HG03342 (cell line): ENCODE measurements around the gene PARM1.
"Not testable (repeated sequence)": the region's sequence is repeated elsewhere in the genome, so short reads cannot be mapped to it uniquely, and the experiment has no call there.

Experiments
- ATAC-seq: cut with Tn5 transposase; IDR thresholded peaks from one replicate; pipeline ENCODE4 v1.9.1; 2021; ENCODE audit warnings: mild to moderate bottlenecking, moderate library complexity; ENCODE audit not compliant: unreplicated experiment

PARM1 gene

DNA sequence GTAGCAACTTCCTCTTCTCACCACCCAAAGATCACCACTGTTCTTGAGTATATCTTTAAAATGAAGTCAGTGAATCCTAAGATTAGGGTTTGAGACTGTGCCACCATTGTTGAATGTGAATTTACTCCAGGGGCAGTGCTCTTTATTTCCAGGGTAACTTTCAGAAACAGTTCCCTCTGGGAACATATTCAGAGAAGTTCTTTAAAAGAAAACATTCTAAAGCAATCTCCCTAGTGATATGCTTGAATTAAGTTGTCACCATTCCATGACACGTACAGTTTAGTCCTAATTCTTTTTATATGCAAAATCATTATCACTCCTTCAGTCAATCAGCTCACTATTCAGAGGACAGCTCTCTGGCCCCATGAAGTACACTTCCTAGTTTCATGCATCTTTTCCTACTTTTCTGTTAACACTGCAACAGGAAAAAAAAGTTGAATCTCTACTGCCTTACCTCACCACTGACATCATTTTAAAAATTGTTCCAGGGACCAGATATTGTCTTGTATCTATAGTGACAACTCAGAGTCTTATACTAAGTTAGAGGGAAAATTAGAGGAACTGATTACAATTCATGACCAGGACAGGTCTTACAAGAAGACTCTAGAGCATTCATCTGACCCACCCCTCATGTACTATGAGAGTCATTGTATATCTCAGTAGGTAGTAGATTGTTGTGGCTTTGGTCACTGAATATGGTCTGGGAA is 49.8 kb downstream of the PARM1 start:
- no peak for ATAC-seq

DNA sequence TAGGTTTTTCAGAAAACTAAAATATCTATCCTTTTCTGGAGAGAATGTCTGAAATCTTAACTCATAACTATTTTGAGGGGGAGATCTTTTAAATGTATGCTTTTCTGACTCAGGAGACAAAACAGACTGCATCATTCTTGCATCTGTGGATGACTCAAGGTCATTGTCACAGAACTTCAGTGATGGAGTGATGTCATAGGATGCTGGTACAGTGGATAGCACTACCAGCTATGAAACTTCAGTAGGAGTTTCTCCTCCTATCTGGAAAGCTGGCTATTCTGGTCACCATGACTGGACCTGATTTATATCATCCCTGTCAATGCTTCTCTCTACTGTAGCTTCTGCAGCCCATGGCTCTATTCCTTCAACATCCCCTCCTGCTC is 50.3 kb downstream of the PARM1 start:
- ATAC-seq: no peak

GRCh38 chr4:74990276-74990875 is 57.5 kb downstream of the PARM1 start:
- ATAC-seq: no peak

DNA sequence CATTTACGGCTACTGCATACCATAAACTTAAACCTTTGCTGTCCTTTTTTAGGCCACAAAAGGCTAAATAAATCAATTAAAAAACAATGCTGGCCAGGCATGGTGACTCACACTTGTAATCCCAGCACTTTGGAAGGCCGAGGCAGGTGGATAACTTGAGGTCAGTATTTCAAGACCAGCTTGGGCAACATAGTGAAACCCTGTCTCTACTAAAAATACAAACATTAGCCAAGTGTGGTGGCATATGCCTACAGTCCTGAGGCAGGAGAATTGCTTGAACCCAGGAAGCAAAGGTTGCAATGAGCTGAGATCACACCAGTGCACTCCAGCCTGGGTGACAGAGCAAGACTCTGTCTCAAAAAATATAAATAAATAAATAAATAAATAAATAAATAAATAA is 61.5 kb downstream of the PARM1 start:
- not testable (repeated sequence) for ATAC-seq

DNA sequence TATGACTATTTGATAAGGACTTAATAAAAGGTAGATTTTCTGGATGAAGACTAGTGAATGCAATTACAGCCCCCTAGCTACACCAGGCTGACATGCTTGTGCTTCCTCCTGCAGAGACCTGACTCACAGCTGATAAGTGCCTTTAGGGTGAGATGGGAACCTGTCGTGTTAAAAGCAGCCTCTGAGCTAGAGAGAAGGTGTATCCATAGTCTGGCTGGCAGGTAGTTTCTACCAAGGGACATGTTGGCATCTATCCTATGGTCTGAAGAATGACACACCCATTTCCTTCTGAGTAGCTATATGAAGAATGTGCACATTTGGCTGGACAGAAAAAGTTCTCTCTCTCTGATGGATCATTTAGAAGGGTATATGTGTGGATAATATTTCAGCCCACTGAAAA is 64.1 kb downstream of the PARM1 start:
- no peak for ATAC-seq

- ATAC-seq: no peak
Observed at GRCh38 chr4:74997948-74998729, 65.2 kb downstream of the PARM1 start.

DNA sequence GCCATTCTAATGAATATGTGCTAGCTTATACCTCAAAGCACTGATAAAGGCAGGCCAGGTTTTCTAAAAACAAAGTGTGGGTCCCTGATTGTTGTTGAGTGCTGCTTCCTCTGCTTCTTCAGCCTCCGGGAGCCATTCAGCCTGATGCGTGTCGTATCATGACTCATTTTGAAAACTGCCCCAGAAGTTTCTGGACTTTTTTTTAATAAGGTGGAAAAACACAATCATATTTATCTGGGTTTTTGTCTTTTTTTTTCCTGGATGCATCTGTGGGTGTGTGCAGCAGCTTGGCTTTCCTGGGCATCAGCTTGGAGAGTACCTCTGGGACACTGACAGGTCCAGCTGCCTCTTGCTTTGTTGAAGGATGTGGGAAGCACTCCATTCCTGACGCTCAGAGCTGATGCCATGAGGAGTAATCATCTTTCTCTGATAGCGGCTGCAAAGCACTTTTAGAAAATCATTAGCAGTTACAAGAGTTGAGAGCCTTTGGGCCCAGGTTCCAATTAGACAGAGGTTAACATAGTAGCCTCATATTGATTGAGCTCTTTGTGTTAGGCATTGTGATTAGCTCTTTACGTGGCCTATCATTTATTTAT is 66.9 kb downstream of the PARM1 start:
- ATAC-seq: no peak

DNA sequence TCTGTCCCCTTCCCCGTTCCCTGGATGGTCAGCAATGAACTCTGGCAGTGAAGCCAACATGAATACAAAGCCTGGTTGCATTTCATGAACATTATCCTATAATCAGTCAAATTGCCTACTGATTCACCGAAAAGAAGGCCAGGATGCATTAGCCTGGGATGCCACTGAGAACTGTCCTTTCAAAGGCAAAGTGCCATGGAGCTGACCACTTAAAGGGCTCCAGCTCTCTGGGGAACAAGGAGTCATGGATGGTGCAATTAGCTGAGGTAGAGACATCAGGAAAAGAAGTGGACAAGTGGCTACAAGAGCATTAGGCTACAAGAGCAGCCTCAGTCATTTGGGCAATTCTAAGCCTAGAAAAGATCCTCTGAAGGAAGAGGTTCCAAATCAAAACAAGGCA is 69.0 kb downstream of the PARM1 start:
- ATAC-seq: no peak

DNA sequence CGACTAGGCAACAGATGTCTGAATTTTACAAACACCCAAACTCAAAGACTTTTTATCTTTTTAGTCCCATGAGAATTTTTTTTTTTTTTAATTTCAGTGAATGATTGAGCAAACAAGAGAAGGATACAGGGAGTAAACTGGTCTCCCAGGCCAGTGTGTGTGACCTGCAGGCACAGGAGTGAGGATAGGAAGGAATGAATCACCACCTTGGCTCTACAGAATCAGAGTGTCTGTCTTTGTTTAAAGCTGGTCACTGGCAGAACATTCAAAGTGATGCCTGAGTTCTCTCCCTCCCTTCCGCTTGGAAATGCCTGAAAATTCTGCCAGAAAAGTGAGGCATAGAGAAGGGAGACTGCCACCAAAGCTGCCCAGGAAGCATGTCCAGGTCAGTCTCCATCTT is 69.5 kb downstream of the PARM1 start:
- ATAC-seq: no peak

- ATAC-seq: no peak
Observed at GRCh38 chr4:75003979-75004378, 71.1 kb downstream of the PARM1 start.

DNA sequence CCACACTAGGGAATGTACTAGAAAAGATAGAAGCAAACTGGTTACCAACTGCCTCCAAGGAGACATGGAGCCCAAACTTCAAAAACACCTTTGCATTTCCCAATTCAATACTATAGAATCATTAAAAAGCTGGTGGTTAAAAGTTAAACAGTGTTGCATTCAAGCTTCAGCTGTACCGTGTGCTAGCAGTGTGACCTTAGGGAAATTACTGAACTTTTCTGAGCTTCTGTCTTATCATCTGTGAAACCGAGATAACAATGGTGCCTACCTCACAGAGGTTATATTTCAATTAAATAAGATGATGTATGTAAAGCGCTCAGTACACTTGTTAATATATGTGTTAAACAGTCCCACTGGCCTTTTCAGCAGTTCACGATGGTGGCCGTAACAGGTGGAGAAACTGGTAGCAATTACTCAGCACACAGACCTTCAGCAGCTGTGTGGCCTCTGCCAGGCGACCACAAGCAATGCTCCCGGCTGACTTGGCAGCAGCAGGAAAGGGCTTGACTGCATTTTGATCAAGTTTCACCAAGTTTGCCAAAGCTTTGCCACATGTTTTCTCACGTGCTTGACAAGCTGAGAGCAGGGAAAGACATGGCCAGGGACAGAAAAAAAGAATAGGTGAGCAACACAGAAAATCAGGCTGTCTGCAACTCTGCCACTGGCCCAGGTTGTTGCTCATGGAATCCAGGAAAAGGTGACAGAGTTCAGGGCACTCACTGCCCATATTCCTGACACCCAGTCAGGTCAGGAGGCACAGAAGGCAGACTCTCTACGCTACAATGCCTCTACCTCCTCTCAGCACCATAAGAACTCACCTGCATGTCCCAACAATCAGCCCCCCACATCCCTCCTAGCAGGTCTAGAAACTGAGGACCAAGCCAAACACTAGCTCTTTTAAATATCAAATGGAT is 72.1 kb downstream of the PARM1 start:
- ATAC-seq: no peak

- no peak for ATAC-seq
Observed at GRCh38 chr4:75005727-75006126, 72.8 kb downstream of the PARM1 start.

DNA sequence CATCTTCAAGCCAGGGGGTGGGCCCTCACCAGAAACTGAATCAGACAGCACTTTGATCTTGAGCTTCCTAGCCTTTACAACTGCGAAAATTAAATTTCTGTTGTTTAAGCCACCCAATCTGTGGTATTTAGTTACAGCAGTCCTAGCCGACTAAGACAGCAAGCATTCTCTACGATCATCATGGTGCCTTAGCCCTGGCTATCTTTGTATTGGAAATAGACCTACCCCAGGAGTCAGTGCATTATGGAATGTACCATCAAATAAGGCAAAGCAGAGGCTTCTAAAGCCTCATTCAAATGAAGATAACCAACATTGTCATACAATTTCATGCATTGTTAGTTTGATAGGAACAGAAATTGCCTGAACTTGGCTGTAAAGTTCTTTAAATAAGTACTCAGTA is 75.0 kb downstream of the PARM1 start:
- ATAC-seq: no peak

DNA sequence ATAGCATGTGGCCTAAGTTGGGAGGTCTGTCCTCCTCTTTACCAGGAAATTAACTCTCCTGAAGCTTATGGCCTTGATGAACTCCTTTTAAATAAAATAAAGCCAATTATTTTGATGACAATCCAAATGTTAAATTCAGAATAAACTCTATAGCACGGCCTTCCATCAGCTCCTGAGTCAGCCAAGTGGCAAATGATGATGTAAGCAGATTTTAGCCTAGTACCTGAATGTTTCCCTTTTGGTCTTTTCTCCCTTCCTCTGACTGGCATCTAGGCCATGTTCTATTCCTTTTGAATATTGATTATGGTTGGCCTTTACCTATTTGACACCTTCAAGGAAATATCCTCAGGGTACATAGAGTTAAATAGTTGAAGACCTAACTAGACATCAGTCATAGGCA is 76.2 kb downstream of the PARM1 start:
- no peak for ATAC-seq

DNA sequence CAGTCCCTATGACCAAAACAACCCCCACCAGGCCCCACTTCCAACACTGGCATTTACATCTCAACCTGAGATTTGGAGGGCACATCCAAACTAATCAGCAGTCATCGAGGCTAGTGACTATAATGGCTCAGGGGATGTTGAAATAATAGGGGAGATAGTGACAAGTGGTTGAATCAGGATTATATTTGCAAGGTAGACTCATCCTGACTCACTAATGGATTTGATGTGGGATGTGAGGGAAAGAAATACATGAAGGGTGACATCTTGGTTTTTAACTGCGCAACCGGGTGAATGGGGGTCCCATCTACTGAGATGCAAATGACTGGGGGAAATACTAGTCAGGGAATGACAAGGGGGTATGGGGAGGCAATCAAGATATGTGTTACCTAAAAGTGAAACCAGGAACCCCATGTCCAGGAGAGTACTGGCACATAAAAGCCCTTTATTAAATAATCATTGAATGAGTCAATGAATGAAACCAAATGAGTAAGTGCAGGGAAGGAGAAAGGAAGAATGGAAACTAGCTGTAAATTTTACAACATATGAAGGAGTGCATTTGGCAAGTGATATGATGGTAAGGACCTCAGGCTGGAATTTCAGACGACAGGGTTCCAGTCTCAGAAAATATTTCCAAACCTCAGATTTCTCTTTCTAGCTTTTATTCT is 78.3 kb downstream of the PARM1 start:
- ATAC-seq: no peak

DNA sequence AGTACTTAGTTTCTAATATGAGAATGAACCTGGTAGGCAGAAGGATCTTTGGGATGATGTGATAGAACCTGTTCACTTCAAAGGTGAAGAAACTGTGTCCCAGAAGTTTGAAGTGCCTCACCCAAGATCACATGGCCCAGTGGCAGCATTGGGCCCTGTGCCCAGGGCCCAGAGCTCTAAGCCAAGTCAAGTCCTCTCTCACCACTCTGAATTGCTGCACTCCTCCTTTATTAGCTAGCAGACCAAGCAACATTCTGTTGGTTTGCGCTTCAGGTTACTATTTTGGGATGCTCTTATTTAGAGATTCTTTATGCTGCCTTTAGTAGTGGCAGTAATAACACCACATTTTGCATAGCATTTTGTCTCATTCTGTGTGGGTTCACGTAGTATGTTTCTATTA is 82.7 kb downstream of the PARM1 start:
- no peak for ATAC-seq

GRCh38 chr4:75016472-75016871 is 83.6 kb downstream of the PARM1 start:
- ATAC-seq: no peak

DNA sequence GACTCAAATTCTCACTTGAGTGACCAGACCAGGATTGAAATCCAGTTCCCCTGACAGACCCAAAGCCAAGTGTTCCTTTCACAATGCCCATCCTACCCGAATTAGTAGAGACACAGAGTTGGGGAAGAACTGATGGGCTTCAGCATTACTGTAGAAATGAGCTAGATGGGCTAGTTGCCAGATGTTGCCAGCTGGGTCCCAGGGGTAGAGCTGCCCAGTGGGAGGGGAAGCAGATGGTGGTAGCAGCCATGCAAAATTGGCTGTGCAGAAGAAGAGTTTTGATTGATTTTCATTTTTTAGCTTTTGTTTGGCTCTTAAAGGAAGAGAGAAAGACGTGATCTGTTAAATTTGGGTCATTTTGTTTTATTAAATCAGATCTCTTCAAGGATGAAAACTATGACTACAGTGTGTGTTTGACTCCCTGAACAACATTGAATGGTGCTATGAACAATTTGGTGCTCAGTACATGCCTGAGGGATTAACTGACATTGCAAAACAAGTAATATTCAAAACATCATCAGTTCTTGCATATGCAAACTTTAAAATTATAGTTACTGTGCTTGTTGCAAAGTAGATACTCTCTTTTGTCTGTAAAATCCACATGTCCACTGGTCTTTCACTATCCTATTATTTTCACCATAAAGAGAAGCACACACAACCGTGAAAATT is 86.0 kb downstream of the PARM1 start:
- ATAC-seq: no peak

DNA sequence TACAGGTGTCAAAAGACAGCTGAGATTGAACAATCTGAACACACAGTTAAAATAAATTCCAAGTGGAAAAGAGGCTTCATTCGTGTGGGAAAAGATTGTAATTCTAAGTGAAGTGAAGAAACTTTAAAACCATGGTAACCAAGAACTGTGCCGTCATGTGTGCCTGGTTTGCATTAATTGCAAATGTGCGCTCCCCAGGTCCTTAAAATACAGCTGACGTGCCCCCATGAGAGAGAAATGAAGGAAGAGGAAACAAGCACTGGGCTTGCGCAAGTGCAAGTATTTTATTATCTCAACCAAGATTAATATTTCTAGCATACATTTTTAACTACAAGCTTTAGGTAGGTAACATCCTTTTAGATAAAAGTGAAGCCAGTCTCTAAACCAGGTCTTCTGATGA is 92.5 kb downstream of the PARM1 start:
- ATAC-seq: no peak
